Measurements from ENCODE around the gene MRPS34. TPM values are rescaled to one million over a fixed set of nuclear protein-coding genes. Genes with fewer than 3 reads are reported as not detected.

Gene MRPS34
- total RNA-seq, 1 donor from 2014 or later, result 98.6 TPM

DNA sequence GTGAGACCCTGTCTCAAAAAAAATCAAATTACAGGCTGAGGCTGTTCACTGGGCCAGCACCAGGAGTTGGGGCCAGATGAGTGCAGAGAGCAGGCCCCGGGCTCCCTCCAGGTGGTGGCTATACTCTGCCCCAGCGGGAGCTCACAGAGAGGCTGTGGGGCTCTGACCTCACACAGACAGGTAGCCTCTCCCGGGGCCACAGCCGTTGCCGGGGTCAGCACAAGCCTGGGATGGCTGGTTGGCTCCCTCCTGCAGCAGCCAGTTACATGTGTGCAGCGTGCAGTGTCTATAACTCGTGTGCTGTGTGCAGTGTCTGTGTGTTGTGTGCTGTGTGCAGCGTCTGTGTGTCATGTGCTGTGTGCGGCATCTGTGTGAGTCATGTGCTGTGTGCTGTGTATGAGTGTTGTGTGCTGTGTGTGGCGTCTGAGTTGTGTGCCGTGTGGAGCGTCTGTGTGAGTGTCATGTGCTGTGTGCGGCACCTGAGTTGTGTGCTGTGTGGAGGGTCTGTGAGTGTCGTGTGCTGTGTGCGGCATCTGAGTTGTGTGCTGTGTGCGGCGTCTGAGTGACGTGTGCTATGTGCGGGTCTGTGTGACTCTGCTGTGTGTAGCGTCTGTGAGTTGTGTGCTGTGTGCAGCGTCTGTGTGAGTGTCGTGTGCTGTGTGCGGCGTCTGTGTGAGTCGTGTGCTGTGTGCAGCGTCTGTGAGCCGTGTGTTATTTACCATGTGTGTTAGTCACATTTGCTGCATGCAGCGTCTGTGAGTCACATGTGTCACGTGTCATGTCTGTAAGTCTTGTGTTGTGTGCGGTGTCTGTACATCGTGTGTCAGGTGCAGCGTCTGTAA, 46.1 kb downstream of the MRPS34 start:
- ATAC-seq, result no peak

DNA sequence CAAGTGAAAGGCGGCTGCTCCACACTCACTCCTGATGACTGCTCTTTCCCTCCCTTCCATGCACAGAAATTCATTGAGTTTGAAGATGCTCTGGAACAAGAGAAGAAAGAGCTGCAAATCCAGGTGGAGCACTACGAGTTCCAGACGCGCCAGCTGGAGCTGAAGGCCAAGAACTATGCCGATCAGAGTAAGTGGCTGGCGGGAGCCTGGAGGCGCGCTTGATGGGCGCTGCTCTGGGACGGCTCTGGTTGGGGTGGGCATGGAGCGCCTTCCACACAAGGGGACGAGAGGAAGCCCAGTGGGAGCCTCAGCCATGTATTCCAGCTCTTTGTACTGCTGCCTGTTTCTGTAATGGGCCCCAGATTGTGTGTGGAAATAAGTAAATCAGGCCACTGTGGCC, 48.4 kb downstream of the MRPS34 start:
- ATAC-seq, result no peak

DNA sequence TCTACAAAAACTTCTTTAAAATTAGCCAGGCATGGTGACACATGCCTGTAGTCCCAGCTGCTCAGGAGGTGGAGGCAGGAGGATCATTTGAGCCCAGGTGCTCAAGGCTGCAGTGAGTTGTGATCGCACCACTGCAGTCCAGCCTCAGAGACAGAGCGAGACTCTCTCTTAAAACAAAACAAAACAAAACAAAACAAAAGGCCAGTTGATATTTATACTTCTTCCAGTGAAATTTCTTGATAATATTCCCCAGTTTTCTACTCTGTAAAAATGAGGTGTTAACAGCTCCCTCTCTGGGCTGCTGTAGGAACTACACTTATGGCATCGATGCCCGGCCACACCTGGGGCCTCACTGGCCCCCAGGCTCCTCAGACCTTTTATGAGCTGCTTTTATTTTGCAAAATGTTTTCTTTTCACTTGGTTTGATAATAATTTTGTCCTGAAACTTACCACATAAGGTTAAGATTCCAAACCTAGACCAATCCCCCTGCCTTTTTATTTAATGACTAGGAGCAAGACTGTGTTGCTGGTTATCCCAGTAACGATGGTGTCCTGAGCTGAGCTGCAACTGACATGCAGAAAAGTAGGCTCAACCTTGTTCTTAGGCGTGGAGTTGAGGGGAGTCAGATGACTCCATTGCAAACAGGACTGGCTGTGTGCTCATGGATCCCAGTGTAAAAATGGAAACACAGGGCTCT, 49.3 kb downstream of the MRPS34 start:
- ATAC-seq, result peak; percentile 41

Other genes starting within 250 kb of the MRPS34 start
- gene TMEM204, start 239.5 kb downstream of the MRPS34 start, total RNA-seq, result 2.8 TPM
- 8.3 TPM for gene IFT140, start 161.1 kb downstream of the MRPS34 start, total RNA-seq
- gene CRAMP1, start 160.8 kb downstream of the MRPS34 start, total RNA-seq, result 9.6 TPM
- gene JPT2, start 94.9 kb downstream of the MRPS34 start, total RNA-seq, result 79.3 TPM
- gene MAPK8IP3, start 66.9 kb downstream of the MRPS34 start, total RNA-seq, result 16.3 TPM
- gene NME3, start 1.6 kb downstream of the MRPS34 start, total RNA-seq, result 29.6 TPM
- gene EME2, start 324 bp downstream of the MRPS34 start, total RNA-seq, result 13.0 TPM
- 23.5 TPM for gene SPSB3, start 9.4 kb upstream of the MRPS34 start, total RNA-seq
- gene NUBP2, start 9.8 kb upstream of the MRPS34 start, total RNA-seq, result 45.6 TPM
- gene IGFALS, start 20.6 kb upstream of the MRPS34 start, total RNA-seq, result not detected
- 16.9 TPM for gene HAGH, start 53.7 kb upstream of the MRPS34 start, total RNA-seq
- gene FAHD1, start 54.1 kb upstream of the MRPS34 start, total RNA-seq, result 28.1 TPM
- not detected for gene MEIOB, start 99.0 kb upstream of the MRPS34 start, total RNA-seq
- 1.4 TPM for gene HS3ST6, start 145.3 kb upstream of the MRPS34 start, total RNA-seq
- 44.0 TPM for gene MSRB1, start 170.1 kb upstream of the MRPS34 start, total RNA-seq
- gene RPL3L, start 181.6 kb upstream of the MRPS34 start, total RNA-seq, result 0.12 TPM
- 115 TPM for gene NDUFB10, start 186.4 kb upstream of the MRPS34 start, total RNA-seq
- 3,204 TPM for gene RPS2, start 191.7 kb upstream of the MRPS34 start, total RNA-seq
- not detected for gene RNF151, start 193.7 kb upstream of the MRPS34 start, total RNA-seq
- 31.5 TPM for gene TBL3, start 198.9 kb upstream of the MRPS34 start, total RNA-seq
- 4.6 TPM for gene NOXO1, start 208.3 kb upstream of the MRPS34 start, total RNA-seq
- 17.0 TPM for gene GFER, start 211.1 kb upstream of the MRPS34 start, total RNA-seq
- gene SYNGR3, start 216.8 kb upstream of the MRPS34 start, total RNA-seq, result 0.16 TPM
- 41.0 TPM for gene ZNF598, start 236.7 kb upstream of the MRPS34 start, total RNA-seq
- 0.80 TPM for gene NPW, start 246.7 kb upstream of the MRPS34 start, total RNA-seq

Data from esophagus mucosa (tissue), 1 donor.